Prostate gland (tissue), 2 donors: ENCODE measurements around the gene SGSM2.

Experiments
- CTCF ChIP-seq, 4 experiments: fragments of 200-600 bp in 2 of 4; fragments of 450-650 bp in 2 of 4; sonication (generic) in 2 of 4; IDR thresholded peaks; 1 replicate in 3 of 4; 2 replicates in 1 of 4; pipeline ENCODE4 v1.5.1; 2016 to 2019; ENCODE audit warnings: antibody characterized with exemption in 4 of 4, mild to moderate bottlenecking in 2 of 4, moderate library complexity in 2 of 4
- POLR2A ChIP-seq: fragments of 450-650 bp; IDR thresholded peaks from one replicate; pipeline ENCODE4 v1.6.1; 2016; ENCODE audit warnings: antibody characterized with exemption, mild to moderate bottlenecking
- POLR2AphosphoS5 ChIP-seq: sonication (generic); formaldehyde crosslinking; IDR thresholded peaks from one replicate; pipeline ENCODE4 v1.6.1; 2017; ENCODE audit warnings: antibody characterized with exemption

- TF ChIP-seq CTCF (IDR thresholded peaks at IDR 0.05): no peak
- TF ChIP-seq POLR2A: no peak
- TF ChIP-seq POLR2AphosphoS5: no peak
Observed at GRCh38 chr17:2415081-2415480, 77.8 kb downstream of the SGSM2 start.
